Activated naive CD8-positive, alpha-beta T cell treated with anti-CD3 and anti-CD28 coated beads, Interleukin-2, amount 10 ng/mL, durations not matched to agents 7 days and 5 days (primary cell): ENCODE results near the gene CSTF1. TPM values are rescaled to one million over a fixed set of nuclear protein-coding genes. Genes with fewer than 3 reads are reported as not detected.
A peak's percentile ranks its signal among the peaks of the same experiment; 100 is the strongest.

Experiments used
- ATAC-seq: fragments of 150-1000 bp; cut with Tn5 transposase; one replicate; pipeline ENCODE4 v1.10.0; 2021; ENCODE audit warnings: low read depth, moderate library complexity
- POLR2A ChIA-PET: fragments of 350-600 bp; sonication (Branson Sonifier 250); formaldehyde crosslinking; loops from one replicate; lab custom pipeline; 2021; ENCODE audit warnings: antibody characterized with exemption; lab: Charles Lee
- DNase-seq: peaks from one replicate; pipeline ENCODE4 v3.0.0; 2021
- H3K27ac Mint-ChIP-seq: one replicate; pipeline ENCODE4 v1.8.0; 2022; ENCODE audit warnings: mild to moderate bottlenecking, mixed read lengths
- H3K27me3 Mint-ChIP-seq: one replicate; pipeline ENCODE4 v1.8.0; 2022; ENCODE audit warnings: mild to moderate bottlenecking, moderate library complexity, mixed read lengths
- H3K36me3 Mint-ChIP-seq: one replicate; pipeline ENCODE4 v1.8.0; 2021; ENCODE audit warnings: mild to moderate bottlenecking, mixed read lengths
- H3K4me1 Mint-ChIP-seq: one replicate; pipeline ENCODE4 v1.8.0; 2021; ENCODE audit warnings: mixed read lengths
- H3K4me3 Mint-ChIP-seq: one replicate; pipeline ENCODE4 v1.8.0; 2022; ENCODE audit warnings: mild to moderate bottlenecking, moderate library complexity, mixed read lengths
- H3K9me3 Mint-ChIP-seq: one replicate; pipeline ENCODE4 v1.8.0; 2021; ENCODE audit warnings: mixed read lengths
- total RNA-seq, 2 experiments: library from RNA; stranded (reverse); gene quantifications; one replicate each; pipeline ENCODE4 v1.2.3, GENCODE V29; 2021

CSTF1 gene
- total RNA-seq, 2 experiments from 2014 or later: 55.7 to 58.3 TPM

DNA sequence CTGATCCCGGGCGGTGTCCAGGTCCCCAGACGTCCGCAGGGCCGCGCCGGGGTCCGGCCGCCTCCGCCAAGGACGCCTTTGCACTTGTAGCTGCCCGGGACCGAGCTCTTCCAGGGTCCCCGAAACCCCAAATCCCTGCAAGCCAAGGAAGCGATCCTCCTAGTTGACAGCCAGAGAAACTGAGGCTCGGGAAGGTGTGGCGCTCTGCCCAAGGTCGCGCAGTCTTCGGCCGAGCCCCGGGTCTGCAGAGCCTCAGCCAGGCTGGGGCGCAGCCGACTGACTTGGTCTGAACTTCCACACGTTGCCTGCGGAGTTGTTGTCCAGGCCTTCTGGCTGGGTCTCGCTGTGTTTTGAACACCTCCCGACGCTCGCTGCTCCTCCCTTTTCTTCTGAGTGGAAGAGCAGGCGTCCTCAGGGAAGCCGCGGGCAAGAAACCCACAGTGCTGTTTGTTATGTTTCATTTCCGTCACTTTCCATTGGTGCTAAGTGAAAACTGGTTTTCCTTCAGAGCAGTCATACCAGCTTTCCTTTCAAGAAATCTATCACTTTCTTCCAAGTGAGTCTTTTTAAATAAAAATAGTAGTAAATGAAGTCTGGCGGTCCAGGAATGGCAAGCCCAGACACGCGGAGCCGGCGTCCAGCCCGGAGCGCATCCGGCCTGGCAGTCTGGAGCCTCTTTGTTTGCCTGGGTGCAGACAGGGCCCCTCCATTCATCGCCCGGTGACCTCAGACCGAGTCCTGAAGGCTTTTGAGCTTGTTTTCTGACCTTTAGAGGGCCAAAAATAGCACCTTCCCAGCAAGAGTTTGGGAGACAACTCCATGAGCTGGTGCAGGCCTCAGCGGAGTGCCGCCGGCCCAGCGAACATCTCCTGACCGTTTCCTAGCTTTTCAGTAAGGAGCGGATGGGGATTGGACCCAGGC lies 33.0 kb upstream of the CSTF1 start:
- POLR2A ChIA-PET: interaction anchor here (2.2 kb wide), 1 partner anchor 32 kb away, joined by 13 read pairs; the partner anchor contains the start of genes AURKA and CSTF1
- H3K4me1 Mint-ChIP-seq: peaks cover 14% of the 10 kb centered on the region
- ATAC-seq (no peak), DNase-seq (no peak)
- peaks cover 10% of the 10 kb centered on the region for H3K27me3 Mint-ChIP-seq
- H3K9me3 Mint-ChIP-seq: no peaks in the 10 kb centered on the region
- H3K36me3 Mint-ChIP-seq: no peaks in the 10 kb centered on the region
- H3K4me3 Mint-ChIP-seq: peak overlapping the region; percentile 87
- peak overlapping the region; percentile 58 for H3K27ac Mint-ChIP-seq

DNA sequence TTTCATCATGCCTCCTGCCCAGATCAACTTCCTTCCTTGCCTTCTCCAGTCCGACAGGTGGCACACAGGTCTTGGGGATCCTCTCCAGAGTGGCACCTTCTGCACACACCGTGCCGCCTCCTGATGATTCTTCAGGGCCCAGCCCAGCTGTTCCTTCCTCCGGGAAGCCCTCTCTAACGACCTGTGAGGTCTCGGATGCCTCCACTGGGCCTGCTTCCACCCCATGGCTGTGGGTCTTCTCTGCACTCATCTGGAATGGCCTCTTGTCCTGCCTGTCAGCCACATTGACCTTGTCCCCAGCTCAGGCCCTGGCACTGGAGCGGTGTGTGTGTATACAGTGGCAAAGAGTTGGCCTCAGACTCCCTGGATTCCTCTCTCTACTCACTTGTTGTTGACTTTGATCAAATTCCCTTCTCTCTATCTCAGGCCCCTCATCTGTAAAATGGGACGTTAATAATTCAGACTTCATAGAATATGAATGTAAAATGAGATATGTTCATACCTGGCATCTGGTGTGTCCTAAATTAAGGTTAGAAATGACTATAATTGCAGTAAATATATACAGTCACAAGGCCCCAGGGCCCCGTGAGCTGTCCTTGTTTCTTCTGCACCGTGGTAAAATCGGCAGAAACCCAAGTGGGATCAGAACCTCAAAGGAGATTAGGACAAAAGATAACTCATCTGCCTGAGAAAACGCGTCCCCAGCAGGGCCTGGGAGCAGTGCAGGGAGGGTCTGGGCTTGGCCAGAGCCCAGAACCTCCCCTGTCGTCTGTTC lies 32.1 kb upstream of the CSTF1 start:
- Mint-ChIP-seq H3K27ac (no peak overlapping the region), H3K4me3 (peak overlapping the region; percentile 71), H3K4me1 (peaks cover 14% of the 10 kb centered on the region), H3K36me3 (no peaks in the 10 kb centered on the region), H3K27me3 (peaks cover 10% of the 10 kb centered on the region), H3K9me3 (no peaks in the 10 kb centered on the region)
- DNase-seq (no peak), ATAC-seq (no peak)
- POLR2A ChIA-PET: no interaction called here

DNA sequence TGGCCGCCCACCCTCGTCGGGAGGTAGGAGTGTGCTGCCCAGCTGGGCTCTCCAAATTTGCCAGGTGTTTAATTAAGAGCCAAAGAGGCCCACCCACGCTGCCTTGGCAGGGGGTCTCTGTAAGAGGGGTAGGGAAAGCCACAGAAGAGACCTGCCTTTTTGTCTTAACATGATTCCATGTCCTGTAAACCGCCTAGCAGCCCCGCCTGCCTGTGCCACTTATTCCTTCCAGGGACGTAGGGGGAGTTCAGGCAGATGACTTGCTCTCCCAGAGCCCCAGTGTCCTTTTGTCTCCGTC lies 31.6 kb upstream of the CSTF1 start:
- peaks cover 10% of the 10 kb centered on the region for H3K27me3 Mint-ChIP-seq
- POLR2A ChIA-PET: no interaction called here

DNA sequence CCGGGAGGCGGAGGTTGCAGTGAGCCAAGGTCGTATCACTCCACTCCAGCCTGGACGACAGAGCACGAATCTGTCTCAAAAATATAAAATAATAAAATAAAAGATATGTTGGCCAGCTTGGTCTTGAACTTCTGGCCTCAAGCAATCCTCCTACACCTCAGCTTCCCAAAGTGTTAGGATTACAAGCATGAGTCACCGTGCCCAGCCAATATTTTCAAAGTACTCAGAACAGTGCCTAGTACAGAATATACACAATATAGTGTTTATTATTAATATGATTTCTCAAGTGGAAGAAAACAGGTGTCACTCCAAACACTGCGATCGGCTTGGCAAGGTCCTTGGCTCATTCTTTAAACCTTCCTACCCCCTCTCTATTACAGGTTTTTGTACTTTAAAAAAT lies 30.5 kb upstream of the CSTF1 start:
- no peak for ATAC-seq
- H3K4me3 Mint-ChIP-seq: no peak overlapping the region
- H3K27ac Mint-ChIP-seq: no peak overlapping the region
- POLR2A ChIA-PET: no interaction called here
- no peaks in the 10 kb centered on the region for H3K9me3 Mint-ChIP-seq
- H3K4me1 Mint-ChIP-seq: peaks cover 14% of the 10 kb centered on the region
- H3K27me3 Mint-ChIP-seq: peaks cover 5% of the 10 kb centered on the region
- DNase-seq: no peak
- no peaks in the 10 kb centered on the region for H3K36me3 Mint-ChIP-seq

More for the DNA sequence above, 31.6 kb upstream of the CSTF1 start:
- no peak for ATAC-seq
- no peaks in the 10 kb centered on the region for H3K36me3 Mint-ChIP-seq
- DNase-seq: no peak
- H3K27ac Mint-ChIP-seq: no peak overlapping the region
- peaks cover 14% of the 10 kb centered on the region for H3K4me1 Mint-ChIP-seq
- no peaks in the 10 kb centered on the region for H3K9me3 Mint-ChIP-seq
- no peak overlapping the region for H3K4me3 Mint-ChIP-seq

DNA sequence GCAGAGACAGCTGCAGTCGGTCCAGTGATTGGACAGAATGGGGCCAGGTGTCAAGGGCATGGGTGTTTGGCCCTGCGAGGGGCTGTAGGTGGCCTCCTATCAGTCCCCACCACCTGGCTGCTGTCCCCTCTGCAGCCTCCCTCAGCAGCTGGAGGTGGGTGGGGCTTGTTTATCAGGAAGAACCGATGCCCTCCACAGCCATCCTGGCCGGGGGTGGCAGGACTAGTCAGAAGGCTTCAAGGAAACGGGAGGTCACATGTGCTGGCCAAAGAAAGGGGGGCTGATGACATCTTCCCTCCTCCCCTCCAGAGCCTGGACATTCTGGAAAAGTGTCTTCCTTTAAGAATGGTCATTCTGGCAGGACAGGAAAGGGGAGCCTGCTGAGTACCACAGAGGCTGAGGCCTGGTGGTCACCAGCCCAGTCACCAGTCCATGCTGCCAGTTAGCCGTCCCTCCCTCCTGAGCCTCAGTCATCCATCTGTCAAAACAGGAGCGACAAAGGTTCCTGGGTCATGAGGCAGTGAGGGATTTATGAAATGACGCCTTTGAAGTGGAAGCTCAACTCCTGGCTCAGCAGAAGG lies 29.5 kb upstream of the CSTF1 start:
- Mint-ChIP-seq H3K27me3 (peaks cover 5% of the 10 kb centered on the region), H3K4me3 (no peak overlapping the region), H3K4me1 (peaks cover 14% of the 10 kb centered on the region), H3K36me3 (no peaks in the 10 kb centered on the region), H3K9me3 (no peaks in the 10 kb centered on the region), H3K27ac (no peak overlapping the region)
- POLR2A ChIA-PET: no interaction called here
- ATAC-seq (no peak), DNase-seq (no peak)

DNA sequence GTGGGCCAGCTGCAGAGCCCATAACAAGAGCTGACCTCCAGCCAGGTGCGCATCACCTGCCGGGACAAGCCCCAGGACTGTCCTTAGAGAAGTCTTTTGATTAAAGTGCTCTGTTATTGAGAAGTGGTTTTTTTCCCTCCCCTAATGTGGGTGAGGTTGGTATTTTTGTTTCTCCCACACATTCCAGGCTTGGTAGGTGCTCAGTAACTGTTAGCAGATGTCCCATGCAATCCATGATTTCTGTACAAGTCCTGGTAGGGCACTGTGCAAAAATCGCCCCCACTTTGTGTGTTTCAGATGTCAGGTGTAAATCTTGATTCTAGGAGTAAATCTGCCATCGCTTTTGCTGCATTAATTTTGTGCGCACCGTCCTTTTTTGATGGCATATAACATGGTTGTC lies 29.0 kb upstream of the CSTF1 start:
- Mint-ChIP-seq H3K27me3 (peaks cover under 1% of the 10 kb centered on the region), H3K4me3 (no peak overlapping the region), H3K36me3 (no peaks in the 10 kb centered on the region), H3K27ac (no peak overlapping the region), H3K9me3 (no peaks in the 10 kb centered on the region), H3K4me1 (peaks cover 11% of the 10 kb centered on the region)
- POLR2A ChIA-PET: no interaction called here
- no peak for DNase-seq
- no peak for ATAC-seq

DNA sequence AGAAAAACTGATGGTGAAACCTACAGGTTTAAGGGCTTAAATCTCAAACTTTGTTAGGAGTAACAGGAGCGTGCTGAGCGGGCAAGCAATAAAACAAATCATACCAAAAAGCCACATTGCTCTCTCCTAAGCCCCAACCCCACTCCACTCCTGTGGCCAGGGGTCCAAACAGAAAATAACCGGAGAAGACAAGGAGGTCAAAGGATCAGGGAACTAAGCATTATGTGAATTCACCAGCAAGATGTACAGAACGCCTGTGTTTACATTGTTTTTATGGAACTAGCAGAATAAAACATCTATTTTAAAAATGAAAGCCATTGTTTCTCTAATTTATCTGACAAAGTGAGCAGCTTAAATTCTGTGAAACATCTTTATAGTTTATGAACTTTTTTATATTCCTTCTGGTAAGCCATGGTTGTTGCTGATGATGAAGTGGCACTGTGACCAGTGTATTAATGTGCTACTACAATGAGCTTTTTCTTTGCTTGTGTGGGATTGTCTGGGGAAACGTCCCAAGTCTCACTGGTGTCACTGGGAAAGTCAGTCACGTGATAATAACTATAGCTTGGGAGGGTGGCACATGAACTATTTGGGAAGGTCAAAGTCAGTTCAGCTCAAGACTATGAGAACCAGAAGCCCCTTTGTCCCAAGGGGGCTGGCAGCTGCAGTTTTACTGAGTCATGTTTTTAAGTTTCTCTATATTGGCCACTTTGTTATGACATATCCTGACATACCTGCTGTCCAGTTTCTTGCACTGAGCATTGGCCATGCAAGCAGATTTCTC lies 23.9 kb upstream of the CSTF1 start:
- no peak overlapping the region for H3K4me3 Mint-ChIP-seq
- POLR2A ChIA-PET: interaction anchor here (1.2 kb wide), 1 partner anchor 24 kb away, joined by 3 read pairs; the partner anchor contains the start of genes AURKA and CSTF1
- H3K27ac Mint-ChIP-seq: no peak overlapping the region
- H3K9me3 Mint-ChIP-seq: no peaks in the 10 kb centered on the region
- DNase-seq (no peak), ATAC-seq (no peak)
- peaks cover 7% of the 10 kb centered on the region for H3K4me1 Mint-ChIP-seq
- H3K36me3 Mint-ChIP-seq: peaks cover 30% of the 10 kb centered on the region
- H3K27me3 Mint-ChIP-seq: no peaks in the 10 kb centered on the region

DNA sequence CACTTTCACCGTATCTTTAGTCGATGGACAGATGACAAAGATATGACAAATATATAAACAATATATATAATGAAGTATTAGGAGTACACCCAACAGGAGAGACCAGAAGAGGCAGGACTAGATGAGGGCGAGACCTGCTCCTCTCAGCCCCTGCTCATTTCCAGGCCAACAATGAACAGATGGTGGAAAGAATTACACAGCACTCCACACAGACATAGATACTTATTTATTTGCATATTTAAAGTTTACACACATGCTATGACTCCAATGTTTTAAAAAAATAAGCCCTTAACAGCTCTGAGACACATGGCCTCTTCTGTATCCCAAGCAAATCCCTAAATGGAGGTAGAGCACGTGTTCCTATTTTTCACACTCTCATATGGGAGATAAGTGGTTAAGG lies 23.3 kb upstream of the CSTF1 start:
- no peak overlapping the region for H3K4me3 Mint-ChIP-seq
- DNase-seq: no peak
- ATAC-seq: no peak
- POLR2A ChIA-PET: interaction anchor here (1.2 kb wide), 1 partner anchor 23 kb away, joined by 3 read pairs; the partner anchor contains the start of genes AURKA and CSTF1
- peaks cover 32% of the 10 kb centered on the region for H3K36me3 Mint-ChIP-seq
- no peaks in the 10 kb centered on the region for H3K27me3 Mint-ChIP-seq
- H3K9me3 Mint-ChIP-seq: no peaks in the 10 kb centered on the region
- peaks cover 7% of the 10 kb centered on the region for H3K4me1 Mint-ChIP-seq
- H3K27ac Mint-ChIP-seq: no peak overlapping the region

DNA sequence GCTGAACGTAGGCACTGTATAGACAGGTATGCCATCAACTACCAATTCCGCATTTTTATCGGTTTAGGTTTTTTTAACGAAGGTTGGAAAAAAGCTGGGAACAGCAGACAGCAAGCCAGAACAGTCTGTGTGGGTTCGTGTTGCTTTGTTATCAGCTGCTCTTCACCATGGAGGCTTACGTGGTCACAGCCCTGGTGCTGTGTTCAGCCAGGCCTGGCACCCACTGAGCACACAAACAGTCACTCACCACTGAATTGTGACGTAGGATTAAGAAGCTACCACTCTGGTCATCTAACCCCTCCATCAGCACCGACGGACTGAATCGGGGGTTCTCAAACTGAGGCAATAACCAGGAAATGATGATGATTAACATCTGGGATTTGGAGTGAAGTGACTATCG lies 20.5 kb upstream of the CSTF1 start:
- no peak for ATAC-seq
- H3K4me3 Mint-ChIP-seq: no peak overlapping the region
- peaks cover 48% of the 10 kb centered on the region for H3K36me3 Mint-ChIP-seq
- no peak for DNase-seq
- H3K27ac Mint-ChIP-seq: no peak overlapping the region
- no peaks in the 10 kb centered on the region for H3K9me3 Mint-ChIP-seq
- POLR2A ChIA-PET: interaction anchor here (0.9 kb wide), 1 partner anchor 20 kb away, joined by 3 read pairs; the partner anchor contains the start of gene AURKA
- peaks cover 17% of the 10 kb centered on the region for H3K4me1 Mint-ChIP-seq
- H3K27me3 Mint-ChIP-seq: no peaks in the 10 kb centered on the region

DNA sequence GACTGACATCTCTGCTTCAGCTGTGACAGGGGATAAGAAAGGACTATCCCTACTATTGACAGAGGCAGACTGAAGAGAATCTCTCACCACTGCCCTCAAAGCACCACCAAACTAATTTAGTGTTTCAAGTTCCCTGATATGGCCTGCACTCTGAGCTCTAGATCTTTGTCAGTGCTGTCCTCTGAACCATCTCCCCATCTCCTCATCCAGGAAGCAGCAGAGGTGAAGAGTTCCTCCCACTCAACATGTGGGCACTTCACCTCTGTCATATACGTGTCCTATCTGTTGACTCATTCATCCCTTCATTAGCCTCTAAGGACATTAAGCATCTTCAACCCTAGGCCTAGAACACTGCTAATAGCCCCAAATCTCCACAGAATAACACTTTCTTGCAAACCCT lies 19.6 kb upstream of the CSTF1 start:
- Mint-ChIP-seq H3K4me1 (peaks cover 21% of the 10 kb centered on the region), H3K27me3 (no peaks in the 10 kb centered on the region), H3K36me3 (peaks cover 55% of the 10 kb centered on the region), H3K4me3 (no peak overlapping the region), H3K27ac (peak overlapping the region; percentile 37), H3K9me3 (no peaks in the 10 kb centered on the region)
- ATAC-seq: no peak
- POLR2A ChIA-PET: interaction anchor here (0.7 to 0.9 kb wide), 2 partner anchors 19 to 43 kb away, joined by 3 to 4 read pairs; partner anchors contain the start of gene AURKA
- no peak for DNase-seq

DNA sequence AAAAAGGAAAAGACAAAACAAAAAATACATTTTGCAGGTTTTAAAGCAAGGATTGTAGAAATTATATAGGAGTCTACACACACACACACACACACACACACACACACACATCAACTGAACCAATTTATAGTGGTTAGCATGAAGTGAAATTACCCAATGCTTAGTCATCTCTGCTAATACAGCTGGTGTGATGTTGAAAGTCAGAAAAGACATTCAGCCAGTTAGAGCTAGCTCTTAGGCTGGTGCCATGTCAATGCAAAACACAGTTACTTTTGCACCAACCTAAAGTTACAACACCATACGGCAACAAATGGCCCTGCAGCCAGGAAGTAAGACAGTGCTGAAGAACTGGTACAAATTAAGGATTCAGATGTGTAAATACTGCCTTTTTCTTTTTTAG lies 18.5 kb upstream of the CSTF1 start:
- ATAC-seq (no peak), DNase-seq (no peak)
- H3K4me3 Mint-ChIP-seq: no peak overlapping the region
- H3K27me3 Mint-ChIP-seq: no peaks in the 10 kb centered on the region
- H3K9me3 Mint-ChIP-seq: no peaks in the 10 kb centered on the region
- peaks cover 64% of the 10 kb centered on the region for H3K36me3 Mint-ChIP-seq
- H3K4me1 Mint-ChIP-seq: peaks cover 27% of the 10 kb centered on the region
- POLR2A ChIA-PET: no interaction called here
- H3K27ac Mint-ChIP-seq: no peak overlapping the region

DNA sequence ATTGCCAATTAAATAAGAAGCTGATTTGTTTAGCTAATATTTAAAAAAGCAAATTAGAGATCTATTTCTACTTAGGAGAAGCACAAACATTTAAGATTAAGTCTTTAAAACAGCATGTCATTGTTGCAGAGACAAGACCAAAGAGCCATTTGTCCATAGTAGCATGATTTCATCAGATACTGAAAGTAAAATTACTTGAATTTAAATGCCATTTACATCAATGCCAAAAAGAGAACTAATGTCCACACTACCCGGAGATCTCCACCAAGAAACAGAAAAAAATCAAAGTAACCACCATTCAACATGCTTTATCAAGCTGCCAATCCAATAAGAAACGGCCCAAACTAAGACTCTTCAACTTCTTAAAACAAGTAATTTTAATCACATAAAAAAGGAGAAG lies 16.1 kb upstream of the CSTF1 start:
- Mint-ChIP-seq H3K36me3 (peaks cover 60% of the 10 kb centered on the region), H3K4me1 (peaks cover 35% of the 10 kb centered on the region)
- DNase-seq: no peak

More for the DNA sequence above, 16.1 kb upstream of the CSTF1 start:
- no peak overlapping the region for H3K4me3 Mint-ChIP-seq
- no peak for ATAC-seq
- H3K27me3 Mint-ChIP-seq: no peaks in the 10 kb centered on the region
- POLR2A ChIA-PET: no interaction called here
- H3K9me3 Mint-ChIP-seq: no peaks in the 10 kb centered on the region
- H3K27ac Mint-ChIP-seq: peak overlapping the region; percentile 0
